Measurements from ENCODE around the gene ZNF677. TPM values are rescaled to one million over a fixed set of nuclear protein-coding genes. Genes with fewer than 3 reads are reported as not detected.
"Not testable (repeated sequence)": the region's sequence is repeated elsewhere in the genome, so short reads cannot be mapped to it uniquely, and the experiment has no call there.

Gene ZNF677
- 15.8 and 21.0 TPM in 2 replicates for total RNA-seq
- 10.0 and 13.4 TPM in 2 replicates for polyA plus RNA-seq
- 11.5 and 14.3 TPM in 2 replicates for polyA plus RNA-seq (2011; cell fraction: cytosol; rRNA removed)
- 14.6 and 19.2 TPM in 2 replicates for polyA plus RNA-seq (2011; cell fraction: nucleus; rRNA removed)
- polyA plus RNA-seq (2012): 12.4 and 12.8 TPM in 2 replicates
- polyA minus RNA-seq: 15.2 and 20.4 TPM in 2 replicates
- not detected for polyA minus RNA-seq (2011; cell fraction: cytosol; rRNA and poly(A)+ RNA removed)
- polyA minus RNA-seq (2011; cell fraction: nucleus; rRNA and poly(A)+ RNA removed): 15.1 and 17.1 TPM in 2 replicates
- Bru-seq, nascent RNA: percentile 66 among the genes with signal in this experiment
- BruChase-seq, experiment 1, labeled RNA remaining after a 6-hour chase: percentile 74 among the genes with signal in this experiment
- BruChase-seq, experiment 2, labeled RNA remaining after a 2-hour chase: percentile 68 among the genes with signal in this experiment
- long read RNA-seq, transcript ZNF677-206 (5 exons, 3,497 nt): major isoform, 6 of 17 reads
- long read RNA-seq, transcript ZNF677-211 (4 exons, 719 nt): minor isoform, 5 of 17 reads
- long read RNA-seq, partial matches to known transcripts: 0 of 17 reads
- long read RNA-seq, other reads (novel, unspliced or antisense): 3 of 17 reads

DNA sequence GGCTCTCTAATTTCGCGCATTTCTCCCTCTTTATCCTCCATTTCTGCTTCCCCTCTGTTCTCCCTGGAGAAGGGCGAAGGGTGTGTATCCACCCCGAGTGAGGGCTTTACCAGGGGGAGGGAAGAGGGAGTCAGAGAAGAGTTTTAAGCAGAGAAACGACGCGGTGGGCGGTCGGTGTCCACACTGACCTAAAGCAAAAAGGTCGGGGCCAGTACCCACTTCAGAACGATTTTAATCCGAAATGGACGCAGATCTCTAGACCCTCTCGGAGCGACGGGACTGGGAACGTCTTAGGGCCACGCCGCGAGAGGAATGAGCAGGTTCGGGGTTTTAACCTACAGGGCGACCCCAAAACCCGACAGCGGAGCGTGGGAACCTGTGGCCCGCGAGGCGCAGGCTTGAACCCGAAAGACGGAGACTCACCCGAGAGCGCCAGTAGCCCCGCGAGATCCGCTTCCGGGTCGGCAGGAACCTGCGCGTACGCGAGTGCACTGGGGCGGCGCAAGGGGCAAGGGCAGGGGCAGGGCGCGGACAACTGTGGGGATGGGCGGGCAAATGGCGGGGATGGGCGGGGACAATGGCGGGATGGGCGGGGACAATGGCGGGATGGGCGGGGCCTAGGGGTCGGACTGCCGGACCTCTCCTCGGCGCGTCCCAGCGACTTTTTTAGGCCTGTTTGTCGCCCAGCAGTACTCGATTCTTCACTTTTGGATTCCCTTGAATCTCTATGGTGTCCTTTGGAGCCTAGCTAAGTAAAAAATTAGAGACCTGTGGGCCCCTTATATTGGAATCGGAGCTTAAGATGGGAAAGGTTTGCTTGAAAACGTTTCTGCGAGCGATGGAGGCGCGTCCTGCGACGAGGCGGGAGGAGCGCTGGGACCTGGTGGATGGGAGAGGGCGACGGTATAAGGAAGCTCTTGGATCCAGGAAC, at the start of gene ZNF677:
TSS of gene ZNF677 (minus strand) at position 463 of the 931 bp plus-strand sequence. CDS start 3,323 bp downstream, outside the sequence.
- H3K4me1 ChIP-seq (ENCODE audit: control insufficient read depth, extremely low read depth, insufficient read depth, low read length): peaks cover 7% of the 10 kb centered on the region
- peak; percentile 83 for FAIRE-seq
- BruUV-seq (replicated peaks): TSS peak; percentile 84
- H3K27ac ChIP-seq (ENCODE audit: insufficient read depth, low read depth, low read length): peak within 1 kb of the TSS; percentile 42
- peak within 1 kb of the TSS; percentile 97 for H3K4me2 ChIP-seq (ENCODE audit: insufficient read depth, low read length)
- no peaks in the 10 kb centered on the region for H3K79me2 ChIP-seq (ENCODE audit: control insufficient read depth, insufficient read depth, low read length)
- no peaks in the 10 kb centered on the region for H3K9me1 ChIP-seq (replicated peaks; ENCODE audit: control insufficient read depth, extremely low read depth, insufficient read depth, low read length)
- H3K9ac ChIP-seq (replicated peaks; ENCODE audit: extremely low read depth, insufficient read depth, low read length): peak within 1 kb of the TSS; percentile 67
- CTCF ChIA-PET: interaction anchor here (1.1 kb wide), 2 partner anchors 59 to 178 kb away, joined by 4 read pairs; no protein-coding TSS in a partner anchor
- TF ChIP-seq POLR2A (IDR thresholded peaks at IDR 0.05; ENCODE audit: low read depth, low read length) (peak; percentile 73), EZH2 (IDR thresholded peaks at IDR 0.05; ENCODE audit: borderline replicate concordance, low read depth, low read length, severe bottlenecking) (no peak), POLR2AphosphoS5 (IDR thresholded peaks at IDR 0.05; ENCODE audit: insufficient read depth, low read depth, low read length) (peak; percentile 61)
- POLR2A ChIA-PET: no interaction called here
- H3K27me3 ChIP-seq (ENCODE audit: control insufficient read depth in 2 of 2, insufficient read depth in 2 of 2, low read length in 2 of 2): no peaks in the 10 kb centered on the region
- peak; percentile 82 for DNase-seq (ENCODE audit: low read depth, low spot score)
- no peaks in the 10 kb centered on the region for H3K9me3 ChIP-seq (replicated peaks; ENCODE audit: control insufficient read depth, insufficient read depth, low read length)
- H2AFZ ChIP-seq (ENCODE audit: low read depth, low read length): peak within 1 kb of the TSS; percentile 97
- dilution Hi-C loops (cut with MboI; ENCODE audit: extremely low pct_ligation_motif_present, low sequenced_read_pairs): no loop called here
- intact Hi-C loops (cut with micrococcal nuclease): loop anchor here (1.0 to 10.0 kb wide), 4 partner anchors 57 to 151 kb away; partner anchors contain the start of genes ZNF160, ZNF525 and ZNF845
- H3K4me3 ChIP-seq (replicated peaks in 1 of 3; ENCODE audit: insufficient read depth in 1 of 3, low read depth in 1 of 3, low read length in 3 of 3): peak within 1 kb of the TSS; percentile 79 to 98 (median 90)
- peaks cover 2 to 5% of the 10 kb centered on the region in 2 experiments for H3K36me3 ChIP-seq (ENCODE audit: control insufficient read depth in 2 of 2, extremely low read depth in 1 of 2, insufficient read depth in 2 of 2, low read length in 2 of 2)
- H4K20me1 ChIP-seq (replicated peaks; ENCODE audit: control insufficient read depth, extremely low read depth, insufficient read depth, low read length): no peaks in the 10 kb centered on the region

DNA sequence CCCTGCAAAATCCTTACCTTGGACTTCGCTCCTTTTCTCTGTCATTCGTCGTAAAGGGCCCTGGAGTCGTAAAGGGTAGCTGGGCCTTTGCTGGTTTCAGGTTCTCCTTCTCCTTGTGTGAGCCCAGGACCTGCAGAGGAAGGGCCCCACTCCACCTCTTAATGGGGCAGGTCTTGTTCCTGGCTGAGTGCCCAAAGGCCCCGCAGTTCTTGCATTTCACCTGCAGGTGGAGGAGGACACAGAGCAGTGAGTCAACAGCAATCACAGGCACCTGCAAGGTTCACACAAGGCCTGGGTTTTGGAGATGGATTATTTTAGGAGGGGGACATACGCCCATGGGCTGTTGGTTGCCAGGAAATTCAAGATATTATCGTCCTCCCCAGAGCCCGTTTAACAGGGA, 46.7 kb upstream of the ZNF677 start:
- dilution Hi-C loops (cut with MboI; ENCODE audit: extremely low pct_ligation_motif_present, low sequenced_read_pairs): not testable (repeated sequence)

More for the DNA sequence above, 46.7 kb upstream of the ZNF677 start:
- H3K27me3 ChIP-seq (ENCODE audit: control insufficient read depth in 2 of 2, insufficient read depth in 2 of 2, low read length in 2 of 2); H3K4me2 ChIP-seq (ENCODE audit: insufficient read depth, low read length); BruUV-seq (replicated peaks); H3K36me3 ChIP-seq (ENCODE audit: control insufficient read depth in 2 of 2, extremely low read depth in 1 of 2, insufficient read depth in 2 of 2, low read length in 2 of 2); CTCF ChIA-PET; POLR2A ChIA-PET; H3K9ac ChIP-seq (replicated peaks; ENCODE audit: extremely low read depth, insufficient read depth, low read length); intact Hi-C loops (cut with micrococcal nuclease); H3K27ac ChIP-seq (ENCODE audit: insufficient read depth, low read depth, low read length); H3K4me1 ChIP-seq (ENCODE audit: control insufficient read depth, extremely low read depth, insufficient read depth, low read length); H3K9me1 ChIP-seq (replicated peaks; ENCODE audit: control insufficient read depth, extremely low read depth, insufficient read depth, low read length); H3K4me3 ChIP-seq (replicated peaks in 1 of 3; ENCODE audit: insufficient read depth in 1 of 3, low read depth in 1 of 3, low read length in 3 of 3); H4K20me1 ChIP-seq (replicated peaks; ENCODE audit: control insufficient read depth, extremely low read depth, insufficient read depth, low read length); H3K9me3 ChIP-seq (replicated peaks; ENCODE audit: control insufficient read depth, insufficient read depth, low read length); H2AFZ ChIP-seq (ENCODE audit: low read depth, low read length); H3K79me2 ChIP-seq (ENCODE audit: control insufficient read depth, insufficient read depth, low read length); DNase-seq (ENCODE audit: low read depth, low spot score): not testable (repeated sequence)
- peak; percentile 8 for FAIRE-seq

Measured in endothelial cell of umbilical vein (primary cell).